GM12865 (cell line): ENCODE measurements around the gene ADGB.
"Not testable (repeated sequence)": the region's sequence is repeated elsewhere in the genome, so short reads cannot be mapped to it uniquely, and the experiment has no call there.

Experiments
- DNase-seq: peaks from one replicate; pipeline ENCODE4 v3.0.0; 2010; ENCODE audit warnings: low read depth
- H3K4me3 ChIP-seq: 2 replicates; pipeline ENCODE4 v1.5.1; 2011; ENCODE audit warnings: mild to moderate bottlenecking, low read depth, low read length, control low read depth
- CTCF ChIP-seq: IDR thresholded peaks from 2 replicates; pipeline ENCODE4 v1.5.1; 2011; ENCODE audit warnings: low read length, control low read depth, low read depth, inconsistent platforms; ENCODE audit not compliant: insufficient read depth; ENCODE audit errors: missing control alignments

Gene ADGB

DNA sequence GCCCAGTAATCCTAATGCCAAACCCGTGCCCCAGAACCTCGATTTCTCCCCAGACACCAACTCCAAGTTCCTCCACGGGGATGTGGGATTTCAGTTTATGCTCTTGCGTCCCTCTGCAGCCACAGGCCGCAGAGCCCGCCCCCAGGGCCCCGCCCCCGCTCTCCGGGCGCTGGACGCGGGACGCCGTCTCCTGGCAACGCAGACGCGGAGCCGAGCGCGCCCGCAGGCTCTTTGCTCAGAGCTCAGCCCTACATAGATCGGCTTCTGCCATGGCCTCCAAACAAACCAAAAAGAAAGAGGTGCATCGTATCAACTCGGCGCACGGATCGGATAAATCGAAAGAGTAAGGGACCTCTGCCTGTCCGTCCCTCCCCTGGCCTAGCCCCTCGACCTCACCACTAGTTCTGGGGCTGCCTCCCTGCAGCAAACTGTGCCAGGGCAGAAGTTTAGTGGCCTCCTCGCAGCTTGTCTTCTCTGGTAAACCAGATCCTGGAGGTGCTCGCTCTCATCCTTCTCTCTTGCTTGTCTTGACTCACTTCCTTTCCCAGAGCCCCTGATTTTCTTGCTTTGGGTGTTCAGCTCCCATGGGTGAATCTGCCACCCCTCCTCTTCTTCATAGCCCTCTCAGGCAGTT, at the start of gene ADGB:
Gene ADGB (plus strand): TSS at position 201 of the 634 bp plus-strand sequence. CDS start 69 bp downstream, at position 270.
- DNase-seq, result peak; percentile 27
- no peak within 1 kb of the TSS for H3K4me3 ChIP-seq
- TF ChIP-seq CTCF, result no peak

- no peak for TF ChIP-seq CTCF
- H3K4me3 ChIP-seq, result no peak overlapping the region
- DNase-seq, result no peak
These were observed 47.9 kb upstream of the ADGB start for GRCh38 chr6:146550911-146551310.

DNA sequence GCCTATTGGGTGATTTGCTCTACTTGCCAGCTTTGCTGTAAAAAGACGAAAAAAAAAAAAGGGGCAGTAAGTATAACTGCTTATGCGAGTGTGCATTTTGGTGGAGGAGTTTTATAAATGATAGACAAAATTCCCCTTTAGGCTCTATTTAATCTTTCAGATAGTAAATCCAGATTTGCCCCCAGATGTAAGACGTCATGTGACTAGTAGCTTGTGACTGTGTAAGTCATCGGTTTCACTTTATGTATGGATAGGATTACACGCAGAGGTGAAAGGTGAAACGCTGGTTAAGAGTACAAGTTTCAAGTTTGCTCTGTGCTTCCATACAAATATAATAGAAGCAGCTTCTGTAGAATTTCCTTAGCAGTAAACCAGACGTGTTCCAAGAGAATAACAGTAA, 47.2 kb upstream of the ADGB start:
- no peak for TF ChIP-seq CTCF
- DNase-seq, result no peak

GRCh38 chr6:146553377-146554135, 45.2 kb upstream of the ADGB start:
- DNase-seq, result no peak
- no peak overlapping the region for H3K4me3 ChIP-seq
- no peak for TF ChIP-seq CTCF

More for the DNA sequence above, 47.2 kb upstream of the ADGB start:
- H3K4me3 ChIP-seq, result no peak overlapping the region

DNA sequence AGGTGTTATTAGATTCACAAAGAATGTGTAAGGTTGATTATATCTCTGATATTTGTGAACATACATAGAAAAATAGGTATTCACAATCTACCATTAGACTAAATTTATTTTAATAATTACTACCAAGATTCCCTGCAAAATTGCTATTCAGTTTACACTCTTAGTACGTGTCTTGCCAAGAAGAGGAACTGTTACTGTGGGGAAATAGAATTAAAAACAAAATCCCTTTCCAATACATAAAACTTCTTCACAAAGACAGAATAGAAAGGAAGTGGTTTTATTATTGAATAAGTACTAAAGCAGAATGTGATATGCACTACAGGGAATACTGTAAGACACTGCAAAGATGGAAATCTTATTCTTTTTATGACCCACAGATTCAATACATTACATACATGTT, 38.2 kb upstream of the ADGB start:
- no peak overlapping the region for H3K4me3 ChIP-seq
- no peak for DNase-seq
- no peak for TF ChIP-seq CTCF

GRCh38 chr6:146566661-146567060, 32.1 kb upstream of the ADGB start:
- DNase-seq, H3K4me3 ChIP-seq: not testable (repeated sequence)

DNA sequence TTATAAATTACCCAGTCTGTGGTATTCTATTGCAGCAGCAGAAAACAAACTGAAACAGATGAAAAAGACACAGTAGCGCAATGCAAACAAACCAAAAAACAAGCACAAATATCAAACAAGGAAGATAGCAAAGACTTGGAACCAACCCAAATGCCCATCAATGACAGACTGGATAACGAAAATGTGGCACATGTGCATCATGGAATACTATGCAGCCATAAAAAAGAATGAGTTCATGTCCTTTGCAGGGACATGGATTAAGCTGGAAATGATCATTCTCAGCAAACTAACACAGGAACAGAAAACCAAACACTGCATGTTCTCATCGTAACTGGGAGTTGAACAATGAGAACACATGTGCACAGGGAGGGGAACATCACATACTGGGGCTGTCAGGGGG, 30.2 kb upstream of the ADGB start:
- H3K4me3 ChIP-seq, DNase-seq: not testable (repeated sequence)

GRCh38 chr6:146574211-146574610, 24.6 kb upstream of the ADGB start:
- no peak for DNase-seq
- no peak for TF ChIP-seq CTCF
- H3K4me3 ChIP-seq, result no peak overlapping the region
